HUES48 (cell line): ENCODE data around the gene ADPRM.
"Not testable (repeated sequence)": the region's sequence is repeated elsewhere in the genome, so short reads cannot be mapped to it uniquely, and the experiment has no call there.

Source experiments
- H3K27ac ChIP-seq: one replicate; pipeline ENCODE4 v1.7.0; 2013; ENCODE audit warnings: low read depth, low read length, inconsistent platforms
- H3K27me3 ChIP-seq: 2 replicates; pipeline ENCODE4 v1.6.1; 2013; ENCODE audit warnings: mild to moderate bottlenecking, low read length; ENCODE audit not compliant: control insufficient read depth, insufficient read depth
- H3K36me3 ChIP-seq: 2 replicates; pipeline ENCODE4 v1.6.1; 2013; ENCODE audit warnings: low read length; ENCODE audit not compliant: control insufficient read depth, insufficient read depth
- H3K4me1 ChIP-seq: 2 replicates; pipeline ENCODE4 v1.6.1; 2013; ENCODE audit warnings: mild to moderate bottlenecking, low read length; ENCODE audit not compliant: control insufficient read depth, insufficient read depth
- H3K4me3 ChIP-seq: 2 replicates; pipeline ENCODE4 v1.5.1; 2013; ENCODE audit warnings: mild to moderate bottlenecking, low read depth, low read length
- H3K9ac ChIP-seq: 2 replicates; pipeline ENCODE4 v1.6.1; 2013; ENCODE audit warnings: mild to moderate bottlenecking, low read depth, low read length, moderate library complexity
- H3K9me3 ChIP-seq: 2 replicates; pipeline ENCODE4 v1.6.1; 2013; ENCODE audit warnings: low read length; ENCODE audit not compliant: control insufficient read depth, insufficient read depth

The ADPRM gene

GRCh38 chr17:10664571-10664970 lies 32.8 kb upstream of the ADPRM start:
- H3K27me3 ChIP-seq: no peaks in the 10 kb centered on the region
- H3K27ac ChIP-seq: no peak overlapping the region
- no peak overlapping the region for H3K9ac ChIP-seq
- no peaks in the 10 kb centered on the region for H3K4me1 ChIP-seq
- H3K4me3 ChIP-seq: no peak overlapping the region
- no peaks in the 10 kb centered on the region for H3K36me3 ChIP-seq
- H3K9me3 ChIP-seq: no peaks in the 10 kb centered on the region

GRCh38 chr17:10666906-10667305 lies 30.5 kb upstream of the ADPRM start:
- Histone ChIP-seq H3K9me3 (no peaks in the 10 kb centered on the region), H3K27ac (no peak overlapping the region), H3K9ac (no peak overlapping the region), H3K4me1 (no peaks in the 10 kb centered on the region), H3K4me3 (no peak overlapping the region), H3K27me3 (no peaks in the 10 kb centered on the region), H3K36me3 (no peaks in the 10 kb centered on the region)

GRCh38 chr17:10668775-10669174 lies 28.6 kb upstream of the ADPRM start:
- peaks cover 3% of the 10 kb centered on the region; the same call in 1 of the 2 replicates for H3K36me3 ChIP-seq
- no peaks in the 10 kb centered on the region for H3K27me3 ChIP-seq
- H3K9ac ChIP-seq: no peak overlapping the region
- no peak overlapping the region for H3K27ac ChIP-seq
- H3K9me3 ChIP-seq: no peaks in the 10 kb centered on the region
- no peaks in the 10 kb centered on the region for H3K4me1 ChIP-seq
- no peak overlapping the region for H3K4me3 ChIP-seq

GRCh38 chr17:10673312-10673711 lies 24.1 kb upstream of the ADPRM start:
- H3K4me3 ChIP-seq: no peak overlapping the region
- H3K27ac ChIP-seq: no peak overlapping the region
- no peaks in the 10 kb centered on the region for H3K9me3 ChIP-seq
- peaks cover 37% of the 10 kb centered on the region for H3K36me3 ChIP-seq
- no peaks in the 10 kb centered on the region for H3K4me1 ChIP-seq
- no peak overlapping the region for H3K9ac ChIP-seq
- H3K27me3 ChIP-seq: no peaks in the 10 kb centered on the region

GRCh38 chr17:10674704-10675103 lies 22.7 kb upstream of the ADPRM start:
- H3K27me3 ChIP-seq: no peaks in the 10 kb centered on the region
- H3K36me3 ChIP-seq: peaks cover 51% of the 10 kb centered on the region
- no peak overlapping the region for H3K4me3 ChIP-seq
- H3K9me3 ChIP-seq: no peaks in the 10 kb centered on the region
- no peaks in the 10 kb centered on the region for H3K4me1 ChIP-seq
- H3K27ac ChIP-seq: no peak overlapping the region
- no peak overlapping the region for H3K9ac ChIP-seq

- H3K27me3 ChIP-seq: no peaks in the 10 kb centered on the region
- no peaks in the 10 kb centered on the region for H3K4me1 ChIP-seq
- no peaks in the 10 kb centered on the region for H3K9me3 ChIP-seq
- no peak overlapping the region for H3K9ac ChIP-seq
- no peak overlapping the region for H3K4me3 ChIP-seq
- H3K36me3 ChIP-seq: peaks cover 93% of the 10 kb centered on the region
- no peak overlapping the region for H3K27ac ChIP-seq
Measured at GRCh38 chr17:10681866-10682446, 15.4 kb upstream of the ADPRM start.

GRCh38 chr17:10683853-10684252 lies 13.5 kb upstream of the ADPRM start:
- Histone ChIP-seq H3K27ac (no peak overlapping the region), H3K4me3 (no peak overlapping the region), H3K36me3 (peaks cover 95% of the 10 kb centered on the region), H3K9ac (no peak overlapping the region), H3K9me3 (no peaks in the 10 kb centered on the region), H3K4me1 (no peaks in the 10 kb centered on the region), H3K27me3 (no peaks in the 10 kb centered on the region)

- Histone ChIP-seq H3K4me1 (no peaks in the 10 kb centered on the region), H3K36me3 (peaks cover 97% of the 10 kb centered on the region), H3K4me3 (no peak overlapping the region), H3K9ac (no peak overlapping the region), H3K27ac (no peak overlapping the region), H3K9me3 (no peaks in the 10 kb centered on the region), H3K27me3 (no peaks in the 10 kb centered on the region)
Measured at GRCh38 chr17:10687499-10687898, 9.9 kb upstream of the ADPRM start.

GRCh38 chr17:10695875-10696407 lies 1.5 kb upstream of the ADPRM start:
- H3K4me1 ChIP-seq, H3K9me3 ChIP-seq, H3K27me3 ChIP-seq, H3K9ac ChIP-seq, H3K27ac ChIP-seq: not testable (repeated sequence)
- Histone ChIP-seq H3K4me3 (peak overlapping the region; percentile 93), H3K36me3 (peaks cover 48% of the 10 kb centered on the region)

GRCh38 chr17:10698096-10698818 lies 863 bp downstream of the ADPRM start:
- Histone ChIP-seq H3K36me3 (peaks cover 25% of the 10 kb centered on the region), H3K4me1 (no peaks in the 10 kb centered on the region), H3K9me3 (no peaks in the 10 kb centered on the region), H3K4me3 (peak overlapping the region; percentile 93), H3K27me3 (no peaks in the 10 kb centered on the region), H3K9ac (peak overlapping the region; percentile 88), H3K27ac (peak overlapping the region; percentile 95)

GRCh38 chr17:10699856-10700255 lies 2.5 kb downstream of the ADPRM start:
- H3K27ac ChIP-seq: no peak overlapping the region
- no peak overlapping the region for H3K9ac ChIP-seq
- H3K27me3 ChIP-seq: no peaks in the 10 kb centered on the region
- peaks cover 12% of the 10 kb centered on the region for H3K36me3 ChIP-seq
- no peaks in the 10 kb centered on the region for H3K9me3 ChIP-seq
- no peak overlapping the region for H3K4me3 ChIP-seq
- no peaks in the 10 kb centered on the region for H3K4me1 ChIP-seq
